Activated CD4-positive, alpha-beta T cell treated with anti-CD3 and anti-CD28 coated beads for 36 hours (primary cell): ENCODE data around the gene SDK2. TPM values are rescaled to one million over a fixed set of nuclear protein-coding genes. Genes with fewer than 3 reads are reported as not detected.
"Not testable (repeated sequence)": the region's sequence is repeated elsewhere in the genome, so short reads cannot be mapped to it uniquely, and the experiment has no call there.

Experiments
- ATAC-seq: fragments of 200-7000 bp; cut with Tn5 transposase; one replicate; pipeline ENCODE4 v1.10.0; 2021; ENCODE audit warnings: mild to moderate bottlenecking, moderate library complexity
- CTCF ChIA-PET: fragments of 350-600 bp; sonication (Branson Sonifier 250); formaldehyde crosslinking; loops from one replicate; lab custom pipeline; 2021; ENCODE audit warnings: antibody characterized with exemption; lab: Charles Lee
- POLR2A ChIA-PET: fragments of 350-600 bp; sonication (Branson Sonifier 250); formaldehyde crosslinking; loops from one replicate; lab custom pipeline; 2021; ENCODE audit warnings: antibody characterized with exemption, inconsistent platforms; lab: Charles Lee
- DNase-seq: peaks from one replicate; pipeline ENCODE4 v3.0.0-alpha.2; 2020
- H3K27ac Mint-ChIP-seq: one replicate; pipeline ENCODE4 v1.8.0; 2021; ENCODE audit warnings: mixed read lengths
- H3K27me3 Mint-ChIP-seq: one replicate; pipeline ENCODE4 v1.8.0; 2021; ENCODE audit warnings: mixed read lengths
- H3K36me3 Mint-ChIP-seq: one replicate; pipeline ENCODE4 v1.8.0; 2021; ENCODE audit warnings: low read depth, mixed read lengths
- H3K4me1 Mint-ChIP-seq: one replicate; pipeline ENCODE4 v1.8.0; 2021; ENCODE audit warnings: mixed read lengths
- H3K4me3 Mint-ChIP-seq: one replicate; pipeline ENCODE4 v1.8.0; 2021; ENCODE audit warnings: mild to moderate bottlenecking, moderate library complexity, mixed read lengths
- H3K9me3 Mint-ChIP-seq: one replicate; pipeline ENCODE4 v1.8.0; 2021; ENCODE audit warnings: low read depth, mixed read lengths
- intact Hi-C, 2 experiments: fragments of 100-400 bp; cut with DNase I in 1 of 2; cut with micrococcal nuclease in 1 of 2; formaldehyde crosslinking; loops; one replicate each; pipeline versions ENCODE4 v1.14.2 to v1.15.1; 2022 to 2024; cut with DNase I, micrococcal nuclease
- total RNA-seq, 2 experiments: library from RNA; stranded (reverse); gene quantifications; one replicate each; pipeline ENCODE4 v1.2.3, GENCODE V29; 2021

SDK2 gene
- total RNA-seq, 2 experiments from 2014 or later = 0.23 to 0.27 TPM

GRCh38 chr17:73453494-73453893 lies 190.8 kb downstream of the SDK2 start:
- H3K36me3 Mint-ChIP-seq, H3K27ac Mint-ChIP-seq, H3K4me3 Mint-ChIP-seq, H3K27me3 Mint-ChIP-seq, H3K4me1 Mint-ChIP-seq, POLR2A ChIA-PET, DNase-seq, CTCF ChIA-PET, ATAC-seq, intact Hi-C loops, H3K9me3 Mint-ChIP-seq: not testable (repeated sequence)

- DNase-seq (no peak), ATAC-seq (no peak)
- no peak overlapping the region for H3K4me3 Mint-ChIP-seq
- CTCF ChIA-PET = no interaction called here
- POLR2A ChIA-PET = no interaction called here
- peaks cover 8% of the 10 kb centered on the region for H3K36me3 Mint-ChIP-seq
- H3K4me1 Mint-ChIP-seq = no peaks in the 10 kb centered on the region
- intact Hi-C loops = no loop called here
- no peaks in the 10 kb centered on the region for H3K27me3 Mint-ChIP-seq
- no peak overlapping the region for H3K27ac Mint-ChIP-seq
- peaks cover 3% of the 10 kb centered on the region for H3K9me3 Mint-ChIP-seq
Measured at GRCh38 chr17:73453090-73453489, 191.2 kb downstream of the SDK2 start.

- H3K4me3 Mint-ChIP-seq = no peak overlapping the region
- intact Hi-C loops = no loop called here
- H3K27ac Mint-ChIP-seq = no peak overlapping the region
- CTCF ChIA-PET = no interaction called here
- H3K4me1 Mint-ChIP-seq = no peaks in the 10 kb centered on the region
- no peak for DNase-seq
- POLR2A ChIA-PET = no interaction called here
- no peak for ATAC-seq
- no peaks in the 10 kb centered on the region for H3K27me3 Mint-ChIP-seq
- H3K9me3 Mint-ChIP-seq = peaks cover 3% of the 10 kb centered on the region
- H3K36me3 Mint-ChIP-seq = peaks cover 8% of the 10 kb centered on the region
Measured at GRCh38 chr17:73452009-73452408, 192.2 kb downstream of the SDK2 start.

GRCh38 chr17:73447319-73447718 lies 196.9 kb downstream of the SDK2 start:
- Mint-ChIP-seq H3K4me1 (no peaks in the 10 kb centered on the region), H3K27ac (no peak overlapping the region), H3K36me3 (peaks cover 1% of the 10 kb centered on the region), H3K27me3 (no peaks in the 10 kb centered on the region), H3K9me3 (no peaks in the 10 kb centered on the region), H3K4me3 (no peak overlapping the region)
- CTCF ChIA-PET = no interaction called here
- POLR2A ChIA-PET = interaction anchor here (0.7 kb wide), 1 partner anchor 1541 kb away, joined by 3 read pairs; no protein-coding TSS in a partner anchor
- DNase-seq (no peak), ATAC-seq (no peak)
- intact Hi-C loops = no loop called here

GRCh38 chr17:73446617-73447016 lies 197.6 kb downstream of the SDK2 start:
- Mint-ChIP-seq H3K4me3 (no peak overlapping the region), H3K27ac (no peak overlapping the region), H3K36me3 (no peaks in the 10 kb centered on the region), H3K9me3 (no peaks in the 10 kb centered on the region), H3K27me3 (no peaks in the 10 kb centered on the region), H3K4me1 (no peaks in the 10 kb centered on the region)
- ATAC-seq = no peak
- ChIA-PET POLR2A (interaction anchor here (0.7 kb wide), 1 partner anchor 1541 kb away, joined by 3 read pairs; no protein-coding TSS in a partner anchor), CTCF (no interaction called here)
- intact Hi-C loops = no loop called here
- DNase-seq = no peak

GRCh38 chr17:73445466-73445865 lies 198.8 kb downstream of the SDK2 start:
- ATAC-seq = no peak
- no peak overlapping the region for H3K27ac Mint-ChIP-seq
- no peak overlapping the region for H3K4me3 Mint-ChIP-seq
- DNase-seq = no peak
- H3K36me3 Mint-ChIP-seq = no peaks in the 10 kb centered on the region
- ChIA-PET POLR2A (no interaction called here), CTCF (no interaction called here)
- no peaks in the 10 kb centered on the region for H3K4me1 Mint-ChIP-seq
- no peaks in the 10 kb centered on the region for H3K9me3 Mint-ChIP-seq
- intact Hi-C loops = no loop called here
- no peaks in the 10 kb centered on the region for H3K27me3 Mint-ChIP-seq

GRCh38 chr17:73444021-73444420 lies 200.2 kb downstream of the SDK2 start:
- H3K9me3 Mint-ChIP-seq = no peaks in the 10 kb centered on the region
- ChIA-PET POLR2A (no interaction called here), CTCF (no interaction called here)
- H3K27ac Mint-ChIP-seq = no peak overlapping the region
- DNase-seq (no peak), ATAC-seq (no peak)
- no peaks in the 10 kb centered on the region for H3K27me3 Mint-ChIP-seq
- H3K4me1 Mint-ChIP-seq = no peaks in the 10 kb centered on the region
- H3K36me3 Mint-ChIP-seq = no peaks in the 10 kb centered on the region
- no peak overlapping the region for H3K4me3 Mint-ChIP-seq
- intact Hi-C loops = no loop called here

- intact Hi-C loops = no loop called here
- POLR2A ChIA-PET = no interaction called here
- CTCF ChIA-PET = no interaction called here
- ATAC-seq (no peak), DNase-seq (no peak)
- H3K27ac Mint-ChIP-seq = no peak overlapping the region
- no peaks in the 10 kb centered on the region for H3K9me3 Mint-ChIP-seq
- no peaks in the 10 kb centered on the region for H3K4me1 Mint-ChIP-seq
- no peaks in the 10 kb centered on the region for H3K36me3 Mint-ChIP-seq
- no peaks in the 10 kb centered on the region for H3K27me3 Mint-ChIP-seq
- no peak overlapping the region for H3K4me3 Mint-ChIP-seq
Measured at GRCh38 chr17:73439597-73439996, 204.6 kb downstream of the SDK2 start.

- no peak overlapping the region for H3K4me3 Mint-ChIP-seq
- H3K36me3 Mint-ChIP-seq = no peaks in the 10 kb centered on the region
- ATAC-seq (no peak), DNase-seq (no peak)
- ChIA-PET CTCF (no interaction called here), POLR2A (no interaction called here)
- intact Hi-C loops = no loop called here
- no peaks in the 10 kb centered on the region for H3K27me3 Mint-ChIP-seq
- H3K4me1 Mint-ChIP-seq = no peaks in the 10 kb centered on the region
- H3K9me3 Mint-ChIP-seq = no peaks in the 10 kb centered on the region
- no peak overlapping the region for H3K27ac Mint-ChIP-seq
Measured at GRCh38 chr17:73437826-73438225, 206.4 kb downstream of the SDK2 start.

- ChIA-PET CTCF (no interaction called here), POLR2A (no interaction called here)
Measured at GRCh38 chr17:73436954-73437353, 207.3 kb downstream of the SDK2 start.

GRCh38 chr17:73435412-73435811 lies 208.8 kb downstream of the SDK2 start:
- H3K27me3 Mint-ChIP-seq = no peaks in the 10 kb centered on the region
- no peak overlapping the region for H3K4me3 Mint-ChIP-seq
- DNase-seq = no peak
- ATAC-seq = no peak
- intact Hi-C loops = no loop called here
- H3K4me1 Mint-ChIP-seq = peaks cover 2% of the 10 kb centered on the region
- ChIA-PET POLR2A (no interaction called here), CTCF (no interaction called here)
- H3K27ac Mint-ChIP-seq = no peak overlapping the region
- no peaks in the 10 kb centered on the region for H3K36me3 Mint-ChIP-seq
- H3K9me3 Mint-ChIP-seq = no peaks in the 10 kb centered on the region

More at GRCh38 chr17:73436954-73437353, 207.3 kb downstream of the SDK2 start:
- Mint-ChIP-seq H3K27ac (no peak overlapping the region), H3K4me1 (no peaks in the 10 kb centered on the region), H3K27me3 (no peaks in the 10 kb centered on the region), H3K9me3 (no peaks in the 10 kb centered on the region), H3K4me3 (no peak overlapping the region), H3K36me3 (no peaks in the 10 kb centered on the region)
- no peak for DNase-seq
- ATAC-seq = no peak
- intact Hi-C loops = no loop called here

GRCh38 chr17:73434154-73434553 lies 210.1 kb downstream of the SDK2 start:
- intact Hi-C loops = no loop called here
- peaks cover 2% of the 10 kb centered on the region for H3K4me1 Mint-ChIP-seq
- no peaks in the 10 kb centered on the region for H3K9me3 Mint-ChIP-seq
- ATAC-seq (no peak), DNase-seq (no peak)
- no peaks in the 10 kb centered on the region for H3K27me3 Mint-ChIP-seq
- H3K36me3 Mint-ChIP-seq = no peaks in the 10 kb centered on the region
- H3K4me3 Mint-ChIP-seq = no peak overlapping the region
- ChIA-PET CTCF (no interaction called here), POLR2A (no interaction called here)
- H3K27ac Mint-ChIP-seq = no peak overlapping the region

- ATAC-seq (no peak), DNase-seq (no peak)
- intact Hi-C loops = no loop called here
- H3K4me3 Mint-ChIP-seq = no peak overlapping the region
- POLR2A ChIA-PET = no interaction called here
- H3K27ac Mint-ChIP-seq = no peak overlapping the region
- CTCF ChIA-PET = interaction anchor here (0.6 kb wide), 1 partner anchor 565 kb away, joined by 3 read pairs; no protein-coding TSS in a partner anchor
- H3K27me3 Mint-ChIP-seq = no peaks in the 10 kb centered on the region
- no peaks in the 10 kb centered on the region for H3K36me3 Mint-ChIP-seq
- H3K9me3 Mint-ChIP-seq = no peaks in the 10 kb centered on the region
- peaks cover 2% of the 10 kb centered on the region for H3K4me1 Mint-ChIP-seq
Measured at GRCh38 chr17:73433501-73433900, 210.7 kb downstream of the SDK2 start.
